ENCODE measurements around the gene IZUMO4.
A peak's percentile ranks its signal among the peaks of the same experiment; 100 is the strongest.

Gene IZUMO4

DNA sequence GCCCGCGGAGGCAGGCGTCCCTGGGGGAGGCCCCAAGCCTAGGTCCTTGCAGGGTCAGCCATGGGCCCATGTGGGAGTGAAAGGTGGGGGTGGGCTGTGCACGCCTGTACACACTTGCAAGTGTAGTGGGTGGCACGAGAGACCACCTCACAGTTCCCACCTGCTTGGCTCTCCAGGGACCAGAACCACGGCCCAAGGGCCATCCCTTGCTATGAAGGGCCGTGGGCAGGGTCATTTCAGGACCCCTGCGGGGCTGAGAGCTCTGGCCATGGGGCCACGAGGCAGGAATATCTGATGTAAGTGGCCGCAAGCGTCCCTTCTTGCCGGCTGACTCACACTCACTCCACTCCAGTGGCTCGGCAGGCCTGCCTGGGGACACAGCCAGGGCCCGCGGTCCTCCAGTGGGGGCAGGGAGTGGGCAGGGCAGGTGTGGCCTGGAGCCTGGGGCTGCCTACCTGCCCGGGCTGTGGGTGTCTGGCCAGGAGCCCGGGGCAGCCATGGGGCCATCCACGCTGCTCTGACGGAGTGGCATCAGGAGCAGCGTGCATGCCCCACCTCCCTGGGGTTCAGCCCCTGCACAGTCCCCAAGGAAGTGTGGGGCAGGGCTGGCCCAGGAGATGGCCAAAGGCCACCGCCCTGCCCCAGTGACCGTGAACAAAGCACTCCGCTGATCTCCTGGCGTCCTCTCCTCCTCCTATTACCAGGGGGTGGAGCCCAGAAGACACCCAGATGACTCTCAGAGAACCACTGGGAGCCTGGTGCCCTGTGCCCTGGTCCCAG lies 37.1 kb upstream of the IZUMO4 start:
- DNase-seq (ENCODE audit: low spot score), result no peak

DNA sequence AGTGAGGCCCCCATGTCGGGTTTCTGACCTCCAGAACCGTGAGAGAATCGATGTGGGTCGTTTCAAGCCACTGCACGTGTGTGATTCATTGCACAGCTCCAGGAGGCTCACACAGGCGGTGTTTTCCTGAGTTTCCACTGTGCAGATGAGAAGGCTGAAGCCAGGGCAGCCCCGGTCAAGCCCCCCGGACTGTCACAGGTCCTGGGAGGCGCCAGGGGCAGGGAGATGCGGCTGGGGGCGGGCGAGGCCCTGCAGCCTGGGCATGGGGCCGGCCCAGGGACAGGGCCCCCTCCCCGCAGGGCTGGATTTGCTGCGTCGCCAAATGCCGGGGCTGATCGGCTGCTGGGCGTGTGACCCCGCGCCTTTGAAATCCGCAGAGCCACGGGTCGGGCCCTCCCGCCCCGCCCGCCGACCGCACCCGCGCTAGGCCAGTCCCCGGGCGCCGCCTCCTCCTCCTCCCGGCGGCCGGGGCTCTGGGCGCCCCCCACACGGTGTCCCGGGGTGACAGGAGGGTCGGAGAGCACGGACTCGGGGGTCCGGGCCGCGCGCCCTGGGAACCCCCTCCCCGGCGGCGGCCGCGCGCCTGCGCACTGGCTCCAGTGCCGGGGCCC lies 35.7 kb upstream of the IZUMO4 start:
- no peak for DNase-seq (ENCODE audit: low spot score)

DNA sequence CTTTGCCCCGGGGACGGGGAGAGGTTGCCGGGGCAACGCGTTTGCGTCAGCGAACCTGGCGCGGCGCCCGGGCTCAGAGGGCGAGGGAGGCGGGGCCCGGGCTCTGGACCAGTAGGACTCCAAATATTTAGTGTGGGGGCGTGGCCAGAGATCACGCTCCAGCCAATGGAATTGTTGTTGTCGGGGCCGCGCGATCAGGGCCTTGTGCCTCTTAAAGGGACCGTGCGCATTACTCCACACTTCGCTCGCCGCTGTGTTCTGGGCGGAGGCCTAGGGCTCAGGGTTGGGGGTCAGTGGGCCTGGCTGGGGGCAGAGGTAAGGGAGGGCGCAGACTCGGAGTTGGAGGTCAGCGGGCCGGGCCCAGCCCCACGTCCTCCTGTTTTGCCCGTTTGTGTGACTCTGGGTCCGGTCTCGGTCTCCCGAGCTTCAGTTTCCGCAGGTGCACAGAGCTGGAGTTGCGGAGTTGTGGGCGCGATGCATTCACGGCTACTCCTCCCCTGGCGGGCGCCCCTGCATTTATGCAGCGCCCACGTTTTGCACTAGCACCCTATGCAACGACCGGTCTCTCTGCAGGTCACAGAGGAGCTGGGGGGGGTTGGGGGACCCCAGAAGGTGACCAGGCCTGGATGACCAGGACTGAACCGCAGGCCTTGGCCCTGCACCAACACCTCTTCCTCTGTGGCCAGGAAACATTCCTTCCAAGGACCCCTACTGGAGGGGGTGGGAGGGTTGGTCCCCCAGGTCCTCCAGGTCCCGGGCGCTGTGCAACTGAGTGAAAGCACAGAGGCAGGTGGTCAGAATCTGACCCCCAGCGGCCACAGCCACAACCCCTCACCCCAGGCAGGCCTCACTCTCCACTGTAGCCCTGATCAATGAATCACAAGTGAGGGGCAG lies 35.0 kb upstream of the IZUMO4 start:
- DNase-seq (ENCODE audit: low spot score), result peak; percentile 99

- no peak for DNase-seq (ENCODE audit: low spot score)
These were observed 34.4 kb upstream of the IZUMO4 start for GRCh38 chr19:2062389-2062729.

- no peak for DNase-seq (ENCODE audit: low spot score)
These were observed 33.9 kb upstream of the IZUMO4 start for GRCh38 chr19:2062770-2063169.

- no peak for DNase-seq (ENCODE audit: low spot score)
These were observed 32.9 kb upstream of the IZUMO4 start for GRCh38 chr19:2063824-2064223.

DNA sequence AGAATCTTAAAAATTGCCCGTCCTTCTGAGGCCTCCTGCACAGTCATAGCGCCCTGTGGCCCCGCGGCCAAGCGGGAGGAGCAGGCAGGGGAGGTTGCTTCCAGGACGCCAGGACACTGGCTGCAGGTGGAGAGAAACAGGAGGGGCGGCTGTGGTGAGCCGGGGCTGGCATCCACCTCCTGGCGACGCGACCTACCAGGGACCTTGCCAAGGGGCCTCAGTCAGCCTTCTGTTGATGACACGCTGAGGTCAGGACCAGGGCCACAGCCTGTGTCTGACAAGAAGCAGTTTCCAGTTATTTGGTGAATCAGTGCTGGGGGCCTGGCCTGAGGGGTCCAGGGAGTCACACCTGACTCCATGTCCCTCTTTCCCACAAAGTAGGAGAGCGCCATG lies 32.3 kb upstream of the IZUMO4 start:
- no peak for DNase-seq (ENCODE audit: low spot score)

GRCh38 chr19:2064788-2065524 lies 31.8 kb upstream of the IZUMO4 start:
- DNase-seq (ENCODE audit: low spot score), result no peak

DNA sequence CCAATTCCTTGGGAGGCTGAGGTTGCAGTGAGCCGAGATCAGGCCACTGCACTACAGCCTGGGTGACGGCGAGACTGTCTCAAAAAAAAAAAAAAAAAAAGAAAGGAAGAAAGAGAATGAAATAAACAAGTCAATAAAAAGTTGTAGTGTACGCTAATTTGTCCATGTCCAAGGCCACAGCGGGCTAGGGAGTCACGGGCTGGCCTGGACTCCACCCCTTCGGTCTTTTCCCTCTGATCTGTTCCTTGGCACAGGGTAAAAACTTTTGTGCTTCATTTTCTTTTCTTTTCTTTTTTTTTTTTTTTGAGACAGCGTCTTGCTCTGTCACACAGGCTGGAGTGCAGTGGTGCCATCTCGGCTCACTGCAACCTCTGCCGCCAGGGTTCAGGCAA lies 26.3 kb upstream of the IZUMO4 start:
- DNase-seq (ENCODE audit: low spot score), result no peak

- no peak for DNase-seq (ENCODE audit: low spot score)
These were observed 25.6 kb upstream of the IZUMO4 start for GRCh38 chr19:2070986-2071673.

DNA sequence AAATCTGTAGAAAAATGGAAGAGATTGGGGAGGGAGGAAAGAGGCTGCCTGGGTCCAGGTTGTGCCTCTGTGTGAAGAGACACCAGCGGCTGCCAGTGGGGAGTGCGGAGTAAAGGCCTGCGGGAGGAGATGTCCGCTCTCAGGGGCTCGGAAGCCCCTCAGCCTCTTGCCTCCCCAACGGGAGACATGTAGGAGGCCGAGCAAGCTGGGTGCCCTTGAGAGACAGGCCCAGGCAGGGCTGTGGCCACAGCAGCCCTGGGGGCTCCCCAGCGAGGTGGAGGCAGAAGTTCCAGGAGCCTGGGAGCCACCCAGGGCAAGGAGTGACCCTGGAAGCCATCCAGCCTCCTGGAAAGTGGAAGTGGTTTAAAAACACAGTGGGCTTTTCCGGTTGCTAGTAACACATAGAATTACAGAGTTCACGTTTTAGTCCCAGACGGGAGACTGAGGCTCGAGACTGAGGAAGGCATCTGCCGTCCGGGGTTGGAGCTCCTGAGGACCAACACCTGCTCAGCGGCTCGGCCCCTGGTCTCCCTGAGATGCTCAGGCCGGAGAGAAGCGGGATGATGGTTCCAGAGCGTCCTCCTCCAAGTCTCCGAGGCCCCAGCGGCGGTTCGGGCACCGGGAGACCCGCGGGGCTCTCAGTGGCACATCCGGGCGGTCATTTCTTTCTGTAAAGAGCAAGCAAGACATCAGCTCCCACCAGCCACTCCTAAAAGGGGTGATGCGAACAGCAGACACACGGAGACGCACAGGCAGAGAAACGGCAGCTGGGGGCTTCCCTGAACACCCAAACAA lies 23.8 kb upstream of the IZUMO4 start:
- no peak for DNase-seq (ENCODE audit: low spot score)

DNA sequence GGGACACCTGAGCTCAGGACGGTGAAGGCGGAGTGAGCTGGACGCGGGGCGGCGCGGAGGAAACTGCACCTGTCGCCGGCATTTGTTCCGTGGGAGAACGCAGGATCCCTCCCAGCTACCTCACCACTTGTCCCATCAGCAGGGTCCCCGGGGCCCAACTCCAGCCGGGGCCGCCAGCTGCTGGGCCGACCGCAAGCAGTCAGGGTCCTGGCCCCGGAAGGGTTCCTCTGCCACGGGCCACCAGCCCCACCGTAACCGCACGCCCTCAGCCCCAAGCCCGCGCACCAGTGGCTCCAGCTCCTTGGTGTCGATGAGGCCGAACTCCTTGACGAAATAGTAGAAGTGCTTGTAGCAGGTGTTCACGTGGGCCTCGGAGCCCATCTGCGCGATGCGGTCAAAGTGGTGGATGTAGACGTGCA lies 20.2 kb upstream of the IZUMO4 start:
- no peak for DNase-seq (ENCODE audit: low spot score)

DNA sequence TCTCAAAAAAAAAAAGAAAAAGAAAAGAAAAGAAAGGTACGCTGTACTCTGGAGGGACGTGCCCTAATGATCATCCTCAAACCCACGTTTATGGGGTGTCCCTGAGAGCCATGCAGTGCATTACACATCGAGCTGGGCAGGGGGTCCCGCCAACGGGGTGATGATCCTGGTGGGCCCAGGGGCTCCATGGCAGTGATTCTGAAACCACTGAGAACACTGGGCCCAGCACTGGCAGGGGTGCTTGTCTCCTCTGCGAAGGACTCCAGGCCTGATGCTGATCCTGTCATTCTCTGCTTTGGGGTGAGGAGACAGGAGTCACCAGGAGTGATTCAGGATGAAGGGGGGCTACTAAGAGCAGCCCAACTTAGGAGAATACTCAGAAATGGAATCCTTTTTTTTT lies 19.3 kb upstream of the IZUMO4 start:
- DNase-seq (ENCODE audit: low spot score), result no peak

DNA sequence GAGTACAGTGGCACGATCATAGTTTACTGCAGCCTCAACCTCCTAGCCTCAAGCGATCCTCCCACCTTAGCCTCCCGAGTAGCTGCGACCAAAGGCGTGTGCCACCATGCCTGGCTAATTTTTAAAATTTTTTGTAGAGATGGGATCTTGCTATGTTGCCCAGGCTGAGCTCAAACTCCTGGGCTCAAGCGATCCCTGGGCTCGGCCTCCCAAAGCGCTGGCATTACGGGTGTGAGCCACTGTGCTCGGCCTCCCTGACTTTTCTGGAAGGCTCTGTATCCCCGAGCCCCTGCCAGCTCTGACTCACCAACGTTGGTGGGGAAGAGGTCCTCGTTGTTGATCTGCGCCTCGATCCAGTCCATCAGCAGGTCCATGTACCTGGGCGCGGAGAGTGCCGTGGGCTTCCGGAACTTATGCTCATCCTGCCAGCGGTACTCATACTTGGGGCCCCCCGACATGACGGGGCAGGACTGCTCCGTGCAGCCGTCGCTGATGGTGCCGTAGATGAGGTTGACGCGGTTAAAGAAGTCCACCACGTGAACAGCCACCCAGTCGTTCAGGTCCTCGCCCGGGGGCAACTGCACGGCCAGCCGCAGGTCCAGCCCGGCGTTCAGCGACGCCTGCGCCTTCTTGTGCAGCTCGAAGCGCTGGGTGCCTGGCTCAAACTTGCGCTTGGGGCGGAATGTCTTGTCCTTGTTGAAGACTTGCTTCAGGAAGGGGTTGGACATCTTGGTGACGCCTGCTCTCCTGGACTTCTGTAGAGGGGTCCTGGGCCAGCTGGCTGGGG lies 18.7 kb upstream of the IZUMO4 start:
- no peak for DNase-seq (ENCODE audit: low spot score)

GRCh38 chr19:2079076-2079864 lies 17.4 kb upstream of the IZUMO4 start:
- DNase-seq (ENCODE audit: low spot score), result no peak

- DNase-seq (ENCODE audit: low spot score), result no peak
These were observed 16.8 kb upstream of the IZUMO4 start for GRCh38 chr19:2079865-2080301.

DNA sequence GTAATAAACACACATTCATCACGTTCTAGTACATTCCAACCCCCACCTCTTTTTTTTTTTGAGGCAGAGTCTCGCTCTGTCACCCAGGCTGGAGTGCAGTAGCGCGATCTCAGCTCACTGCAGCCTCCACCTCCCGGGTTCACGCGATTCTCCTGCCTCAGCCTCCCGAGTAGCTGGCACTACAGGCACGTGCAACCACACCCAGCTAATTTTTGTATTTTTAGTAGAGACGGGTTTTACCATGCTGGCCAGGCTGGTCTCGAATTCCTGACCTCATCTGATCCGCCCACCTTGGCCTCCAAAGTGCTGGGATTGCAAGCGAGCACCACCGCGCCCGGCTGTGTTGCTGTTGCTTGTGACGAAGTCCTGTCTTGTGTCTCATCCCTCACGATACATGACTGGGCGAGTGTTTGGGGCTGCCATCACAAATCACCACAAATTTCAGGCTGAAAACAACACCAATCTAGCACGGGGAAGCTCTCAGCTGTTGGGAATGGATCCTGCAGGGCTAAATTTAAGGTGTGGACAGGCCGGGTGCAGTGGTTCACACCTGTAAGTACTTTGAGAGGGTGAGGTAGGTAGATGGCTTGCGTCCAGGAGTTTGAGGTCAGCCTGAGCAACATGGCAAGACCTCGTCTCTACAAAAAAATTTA lies 16.3 kb upstream of the IZUMO4 start:
- no peak for DNase-seq (ENCODE audit: low spot score)
